Medulla oblongata (tissue), 1 donor: ENCODE results near the gene HOXC11.

Experiments
- DNase-seq: peaks from one replicate; pipeline ENCODE4 v3.0.0-alpha.2; 2015; ENCODE audit errors: extremely low spot score

HOXC11 gene

GRCh38 chr12:53942467-53942997 lies 30.4 kb upstream of the HOXC11 start:
- DNase-seq = no peak

GRCh38 chr12:53944209-53944608 lies 28.7 kb upstream of the HOXC11 start:
- DNase-seq = no peak

- DNase-seq = no peak
Observed at GRCh38 chr12:53944907-53945847, 27.7 kb upstream of the HOXC11 start.

- no peak for DNase-seq
Observed at GRCh38 chr12:53947743-53948142, 25.2 kb upstream of the HOXC11 start.

- no peak for DNase-seq
Observed at GRCh38 chr12:53948650-53949593, 24.0 kb upstream of the HOXC11 start.

- DNase-seq = no peak
Observed at GRCh38 chr12:53949631-53950436, 23.1 kb upstream of the HOXC11 start.

GRCh38 chr12:53950437-53950773 lies 22.5 kb upstream of the HOXC11 start:
- no peak for DNase-seq

- DNase-seq = no peak
Observed at GRCh38 chr12:53950789-53951576, 21.9 kb upstream of the HOXC11 start.

GRCh38 chr12:53951577-53952334 lies 21.2 kb upstream of the HOXC11 start:
- no peak for DNase-seq

- no peak for DNase-seq
Observed at GRCh38 chr12:53952335-53952694, 20.6 kb upstream of the HOXC11 start.

DNA sequence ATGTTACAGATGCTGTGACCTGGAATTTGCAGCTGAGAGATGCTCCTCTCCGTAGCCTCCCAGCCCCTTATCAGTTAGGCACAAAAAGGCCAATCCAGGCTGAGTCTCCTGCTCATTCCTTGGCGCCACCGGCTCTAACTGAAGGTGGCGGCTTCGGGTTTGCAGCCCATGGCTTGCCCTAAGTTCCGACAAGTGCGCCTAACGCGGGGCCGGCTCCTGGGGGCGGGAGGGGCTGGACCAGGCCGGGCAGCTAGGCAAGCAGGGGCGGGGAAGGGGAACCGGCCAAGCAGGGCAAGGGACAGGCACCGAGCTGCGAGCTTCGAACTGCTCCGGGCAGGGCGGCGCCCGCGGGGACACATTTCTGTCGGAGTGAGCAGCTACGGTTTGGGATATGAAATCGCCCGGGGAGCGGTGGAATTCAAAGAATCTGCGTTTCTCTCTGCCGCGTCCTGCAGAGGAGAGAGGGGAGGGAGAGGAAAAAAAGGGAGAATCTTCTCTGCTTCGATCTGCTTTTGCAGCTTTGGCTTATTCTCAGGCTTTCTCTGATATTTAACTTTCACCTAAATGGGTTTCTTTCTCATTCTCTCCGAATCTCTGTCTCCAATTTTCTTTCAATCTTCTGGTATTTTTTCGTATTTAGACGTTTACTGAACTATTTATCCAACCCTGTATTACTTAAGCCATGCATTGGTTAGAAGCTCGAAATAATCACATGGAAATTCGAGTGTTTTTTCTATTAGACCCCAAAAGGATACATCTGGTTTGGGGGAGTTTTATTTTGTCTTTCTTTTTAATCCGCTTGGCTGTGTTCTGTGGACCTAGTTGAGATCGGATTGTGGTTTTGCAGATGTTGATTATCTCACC lies 19.8 kb upstream of the HOXC11 start:
- DNase-seq = no peak

GRCh38 chr12:53953831-53954693 lies 18.9 kb upstream of the HOXC11 start:
- DNase-seq = no peak

DNA sequence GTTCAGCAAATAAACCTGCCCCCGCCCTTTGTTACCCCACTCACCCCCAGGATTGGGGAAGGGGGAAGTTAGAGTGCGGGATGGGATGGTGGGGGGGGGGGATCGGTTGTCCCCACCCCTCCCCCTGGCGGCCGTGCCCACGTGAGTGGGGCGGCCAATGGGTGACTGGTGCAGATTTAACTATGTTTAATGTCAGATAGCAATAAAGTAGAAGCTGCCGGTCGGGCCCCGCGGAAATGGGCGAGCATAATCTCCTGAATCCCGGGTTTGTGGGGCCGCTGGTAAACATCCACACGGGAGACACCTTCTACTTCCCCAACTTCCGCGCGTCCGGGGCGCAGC lies 18.3 kb upstream of the HOXC11 start, which contains the start of gene HOXC12:
HOXC12 (plus strand) TSS at position 210 of the 342 bp plus-strand sequence; CDS start at position 237, 27 bp downstream.
- DNase-seq = no peak

DNA sequence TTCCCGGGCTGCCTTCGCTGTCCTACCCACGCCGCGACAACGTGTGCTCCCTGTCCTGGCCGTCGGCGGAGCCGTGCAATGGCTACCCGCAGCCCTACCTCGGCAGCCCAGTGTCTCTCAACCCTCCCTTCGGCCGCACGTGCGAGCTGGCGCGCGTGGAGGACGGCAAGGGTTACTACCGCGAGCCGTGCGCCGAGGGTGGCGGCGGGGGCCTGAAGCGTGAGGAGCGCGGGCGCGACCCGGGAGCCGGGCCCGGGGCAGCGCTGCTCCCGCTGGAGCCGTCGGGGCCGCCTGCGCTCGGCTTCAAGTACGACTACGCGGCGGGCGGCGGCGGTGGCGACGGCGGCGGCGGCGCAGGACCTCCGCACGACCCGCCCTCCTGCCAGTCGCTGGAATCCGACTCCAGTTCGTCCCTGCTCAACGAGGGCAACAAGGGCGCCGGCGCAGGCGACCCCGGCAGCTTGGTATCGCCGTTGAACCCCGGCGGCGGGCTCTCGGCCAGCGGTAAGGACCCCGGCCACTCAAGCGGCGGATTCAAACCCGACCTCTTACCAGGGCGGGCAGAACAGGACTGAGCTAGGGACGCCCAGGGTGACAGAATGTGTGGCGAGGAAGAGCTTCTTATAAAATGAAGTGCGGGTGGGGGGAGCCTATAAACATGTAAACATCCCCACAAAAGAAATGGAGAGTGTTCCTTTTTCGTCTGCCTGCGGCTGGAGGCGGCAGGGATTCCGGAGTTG lies 17.7 kb upstream of the HOXC11 start:
- DNase-seq = no peak

DNA sequence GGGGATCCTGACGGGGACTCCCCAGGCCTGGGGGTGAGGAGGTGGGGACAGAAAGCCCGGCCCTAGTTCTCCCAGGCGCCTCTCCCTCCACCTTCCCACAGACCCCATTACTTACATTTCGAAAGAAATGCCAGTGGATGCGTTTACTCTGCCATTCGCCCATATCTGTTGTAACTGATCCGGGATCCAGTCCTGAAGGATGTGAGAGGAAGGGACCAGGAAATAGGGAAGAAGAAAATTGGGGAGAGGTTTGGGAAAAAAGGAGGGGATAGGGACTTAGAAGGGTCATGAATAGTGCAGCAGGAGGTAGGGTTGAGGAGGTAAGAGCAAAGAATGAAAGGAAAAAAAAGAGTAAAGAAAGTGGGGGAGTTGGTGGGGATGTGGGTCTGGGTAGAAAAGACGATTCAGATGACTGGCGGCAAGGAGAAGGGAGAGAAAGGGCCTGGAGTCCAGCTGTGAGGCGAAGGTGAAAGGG lies 17.1 kb upstream of the HOXC11 start:
- no peak for DNase-seq

DNA sequence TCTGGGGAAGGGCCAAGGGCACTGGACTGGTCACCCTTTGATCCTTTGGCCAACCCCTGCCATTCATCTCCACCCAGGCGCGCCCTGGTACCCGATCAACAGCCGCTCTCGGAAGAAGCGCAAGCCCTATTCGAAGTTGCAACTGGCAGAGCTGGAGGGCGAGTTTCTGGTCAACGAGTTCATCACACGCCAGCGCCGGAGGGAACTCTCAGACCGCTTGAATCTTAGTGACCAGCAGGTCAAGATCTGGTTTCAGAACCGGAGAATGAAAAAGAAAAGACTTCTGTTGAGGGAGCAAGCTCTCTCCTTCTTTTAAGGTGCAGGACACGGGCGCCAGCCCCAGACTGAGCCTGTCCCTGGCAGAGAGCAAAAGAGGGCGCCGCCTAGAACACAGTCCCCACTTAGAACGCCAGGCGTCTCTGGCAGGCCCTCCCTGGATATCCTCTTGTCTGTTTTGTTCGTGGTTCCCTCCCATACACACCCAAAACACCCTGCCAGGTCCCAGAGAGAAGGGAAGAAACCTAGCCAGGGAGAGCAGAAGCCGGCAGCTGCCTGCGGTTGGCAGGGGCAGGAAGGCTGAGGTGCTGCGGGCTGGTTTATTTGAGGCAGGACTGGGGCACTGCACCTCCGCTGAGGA lies 16.6 kb upstream of the HOXC11 start:
- no peak for DNase-seq
